ENCODE results near the gene STXBP4.

The STXBP4 gene

DNA sequence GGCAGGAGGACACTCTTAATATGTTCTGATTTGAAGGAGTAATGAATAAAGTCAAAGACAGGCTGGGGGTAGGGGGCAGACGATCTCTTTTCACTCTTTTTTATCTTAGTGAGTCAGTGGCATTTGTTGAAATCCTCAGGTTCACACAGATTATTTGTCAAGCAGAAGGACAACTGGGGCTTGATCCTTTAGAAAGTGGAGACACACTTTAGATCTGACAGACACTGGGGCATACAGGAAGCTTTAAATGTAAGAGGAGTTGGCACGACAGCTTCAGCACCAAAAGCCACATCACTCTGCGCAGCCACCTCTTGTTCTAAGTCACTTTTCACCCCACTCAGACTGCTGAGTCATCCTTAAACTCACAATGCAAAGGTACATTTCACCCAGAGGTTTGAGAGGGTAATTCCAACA lies 121.5 kb downstream of the STXBP4 start:
- H3K4me1 ChIP-seq (ENCODE audit: control insufficient read depth in 1 of 2, insufficient read depth in 2 of 2, low read length in 2 of 2), result no peaks in the 10 kb centered on the region
- no peak overlapping the region for H3K9ac ChIP-seq (ENCODE audit: low read depth in 1 of 2, low read length in 2 of 2)
- no peaks in the 10 kb centered on the region for H3K27me3 ChIP-seq (ENCODE audit: control insufficient read depth in 1 of 2, insufficient read depth in 2 of 2, low read length in 2 of 2)
- no peak overlapping the region for H3K27ac ChIP-seq (ENCODE audit: low read depth, low read length)
- no peaks in the 10 kb centered on the region for H3K9me3 ChIP-seq (ENCODE audit: control insufficient read depth in 1 of 2, low read length in 2 of 2)
- H3K36me3 ChIP-seq (ENCODE audit: control insufficient read depth in 1 of 2, insufficient read depth in 2 of 2, low read length in 2 of 2), result no peaks in the 10 kb centered on the region
- no peak overlapping the region for H3K4me3 ChIP-seq (ENCODE audit: low read depth in 1 of 2, low read length in 2 of 2)

DNA sequence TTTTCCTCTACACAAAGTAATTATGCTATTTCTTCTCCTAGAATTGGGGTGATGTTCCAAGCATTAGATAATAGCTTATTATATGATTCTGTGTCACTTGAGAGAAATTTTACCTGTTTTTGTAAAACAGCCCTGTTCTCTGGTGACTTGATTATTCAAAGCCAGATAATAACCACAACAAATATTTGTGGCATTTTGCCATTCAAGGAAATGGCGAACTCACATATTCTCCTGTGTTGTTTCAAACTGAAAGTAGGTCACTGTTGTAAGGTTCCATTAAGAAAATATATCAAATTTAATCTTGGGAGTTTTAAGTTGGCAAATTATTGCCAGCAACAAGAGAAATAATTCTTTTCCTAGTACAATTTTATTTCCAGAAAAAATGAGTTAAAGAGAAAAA lies 124.8 kb downstream of the STXBP4 start:
- H3K27ac ChIP-seq (ENCODE audit: low read depth, low read length), result no peak overlapping the region
- no peaks in the 10 kb centered on the region for H3K4me1 ChIP-seq (ENCODE audit: control insufficient read depth in 1 of 2, insufficient read depth in 2 of 2, low read length in 2 of 2)
- H3K27me3 ChIP-seq (ENCODE audit: control insufficient read depth in 1 of 2, insufficient read depth in 2 of 2, low read length in 2 of 2), result no peaks in the 10 kb centered on the region
- no peak overlapping the region for H3K4me3 ChIP-seq (ENCODE audit: low read depth in 1 of 2, low read length in 2 of 2)
- H3K36me3 ChIP-seq (ENCODE audit: control insufficient read depth in 1 of 2, insufficient read depth in 2 of 2, low read length in 2 of 2), result no peaks in the 10 kb centered on the region
- no peak overlapping the region for H3K9ac ChIP-seq (ENCODE audit: low read depth in 1 of 2, low read length in 2 of 2)
- H3K9me3 ChIP-seq (ENCODE audit: control insufficient read depth in 1 of 2, low read length in 2 of 2), result no peaks in the 10 kb centered on the region

DNA sequence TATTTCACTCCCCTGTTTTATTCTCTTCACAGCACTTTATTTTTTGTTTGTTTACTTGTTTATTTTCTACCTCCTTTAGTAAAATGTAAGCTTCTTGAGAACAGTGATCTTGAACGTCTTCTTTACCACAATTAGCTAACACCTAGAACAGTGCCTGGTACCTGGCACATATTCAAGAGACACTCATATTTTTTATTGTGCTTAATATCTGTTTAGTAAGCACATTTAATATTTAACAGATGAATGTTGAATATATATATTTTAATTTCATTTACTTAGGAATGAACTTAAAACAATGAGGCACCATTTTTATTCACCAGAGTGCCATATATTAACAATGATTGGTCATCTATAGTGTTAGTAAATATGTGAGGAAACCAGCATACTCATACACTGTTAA lies 130.2 kb downstream of the STXBP4 start:
- H3K4me3 ChIP-seq (ENCODE audit: low read depth in 1 of 2, low read length in 2 of 2), result no peak overlapping the region
- no peaks in the 10 kb centered on the region for H3K4me1 ChIP-seq (ENCODE audit: control insufficient read depth in 1 of 2, insufficient read depth in 2 of 2, low read length in 2 of 2)
- H3K36me3 ChIP-seq (ENCODE audit: control insufficient read depth in 1 of 2, insufficient read depth in 2 of 2, low read length in 2 of 2), result no peaks in the 10 kb centered on the region

DNA sequence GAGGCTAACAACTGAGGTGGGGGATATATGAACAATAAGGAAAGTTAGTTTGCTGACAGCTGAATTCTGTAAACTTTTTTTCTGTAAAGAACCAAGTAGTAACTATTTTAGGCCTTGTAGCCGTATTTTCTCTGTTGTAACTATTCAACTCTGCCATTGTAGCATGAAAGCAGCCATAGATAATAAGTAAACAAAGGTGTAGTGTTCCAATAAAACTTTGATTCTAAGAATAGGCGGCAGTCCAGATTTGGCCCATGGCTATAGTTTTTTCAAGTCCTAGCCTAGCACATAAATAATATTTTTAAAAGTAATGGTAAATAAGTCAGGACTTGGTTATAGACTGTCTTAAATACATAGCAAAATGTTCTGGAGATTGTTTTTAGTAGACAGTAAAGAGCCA lies 142.0 kb downstream of the STXBP4 start:
- H3K27me3 ChIP-seq (ENCODE audit: control insufficient read depth in 1 of 2, insufficient read depth in 2 of 2, low read length in 2 of 2), result no peaks in the 10 kb centered on the region
- no peak overlapping the region for H3K27ac ChIP-seq (ENCODE audit: low read depth, low read length)
- H3K4me1 ChIP-seq (ENCODE audit: control insufficient read depth in 1 of 2, insufficient read depth in 2 of 2, low read length in 2 of 2), result peaks cover 0 to 6% of the 10 kb centered on the region in 2 donors
- no peaks in the 10 kb centered on the region for H3K36me3 ChIP-seq (ENCODE audit: control insufficient read depth in 1 of 2, insufficient read depth in 2 of 2, low read length in 2 of 2)
- no peaks in the 10 kb centered on the region for H3K9me3 ChIP-seq (ENCODE audit: control insufficient read depth in 1 of 2, low read length in 2 of 2)
- H3K4me3 ChIP-seq (ENCODE audit: low read depth in 1 of 2, low read length in 2 of 2), result no peak overlapping the region
- no peak overlapping the region for H3K9ac ChIP-seq (ENCODE audit: low read depth in 1 of 2, low read length in 2 of 2)

More for the DNA sequence above, 130.2 kb downstream of the STXBP4 start:
- Histone ChIP-seq H3K27ac (ENCODE audit: low read depth, low read length) (no peak overlapping the region), H3K27me3 (ENCODE audit: control insufficient read depth in 1 of 2, insufficient read depth in 2 of 2, low read length in 2 of 2) (no peaks in the 10 kb centered on the region), H3K9ac (ENCODE audit: low read depth in 1 of 2, low read length in 2 of 2) (no peak overlapping the region), H3K9me3 (ENCODE audit: control insufficient read depth in 1 of 2, low read length in 2 of 2) (peaks cover 0 to 5% of the 10 kb centered on the region in 2 donors)

DNA sequence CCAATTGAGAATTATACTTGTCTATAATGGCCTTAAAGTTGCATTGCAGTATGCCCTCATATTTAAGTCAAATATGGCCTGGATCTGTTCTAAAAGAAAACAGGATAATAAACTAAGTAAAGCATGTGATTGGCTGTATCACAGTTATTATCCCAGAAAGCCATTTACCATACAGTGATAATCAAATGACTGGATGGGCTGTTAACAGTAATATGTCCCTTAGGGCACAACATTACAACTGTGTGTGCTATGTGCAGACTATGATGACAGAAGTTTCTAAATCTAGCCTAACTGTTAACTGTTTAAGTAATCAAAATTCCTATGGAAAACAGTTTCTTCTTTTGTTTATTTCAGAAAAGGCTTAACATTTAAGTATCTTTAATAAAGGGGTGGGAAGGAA lies 145.7 kb downstream of the STXBP4 start:
- Histone ChIP-seq H3K27ac (ENCODE audit: low read depth, low read length) (no peak overlapping the region), H3K4me1 (ENCODE audit: control insufficient read depth in 1 of 2, insufficient read depth in 2 of 2, low read length in 2 of 2) (peaks cover 0 to 22% of the 10 kb centered on the region in 2 donors), H3K36me3 (ENCODE audit: control insufficient read depth in 1 of 2, insufficient read depth in 2 of 2, low read length in 2 of 2) (no peaks in the 10 kb centered on the region), H3K9me3 (ENCODE audit: control insufficient read depth in 1 of 2, low read length in 2 of 2) (no peaks in the 10 kb centered on the region), H3K27me3 (ENCODE audit: control insufficient read depth in 1 of 2, insufficient read depth in 2 of 2, low read length in 2 of 2) (no peaks in the 10 kb centered on the region), H3K9ac (ENCODE audit: low read depth in 1 of 2, low read length in 2 of 2) (no peak overlapping the region), H3K4me3 (ENCODE audit: low read depth in 1 of 2, low read length in 2 of 2) (no peak overlapping the region)

DNA sequence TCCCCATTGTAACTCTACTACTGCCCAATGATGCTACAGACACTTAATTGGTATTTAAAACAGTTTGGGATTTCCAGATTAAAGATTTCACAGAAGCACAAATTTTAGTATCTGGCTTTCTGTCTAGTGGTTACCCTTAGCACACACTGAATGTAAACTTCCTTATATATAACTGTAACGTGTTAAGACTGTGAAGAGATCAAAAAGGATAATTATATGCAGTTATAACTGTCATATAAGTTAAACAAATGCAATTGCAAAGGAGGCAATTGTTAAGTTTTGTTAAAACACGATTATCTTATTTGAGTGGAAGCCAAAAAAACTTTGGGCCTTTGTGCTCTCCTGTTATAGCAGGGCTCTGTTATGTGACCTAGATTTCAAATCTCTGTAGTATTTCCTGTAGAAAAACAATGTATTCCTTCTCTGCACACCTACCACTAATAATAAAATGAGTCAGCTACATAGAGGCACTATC lies 147.9 kb downstream of the STXBP4 start:
- Histone ChIP-seq H3K4me1 (ENCODE audit: control insufficient read depth in 1 of 2, insufficient read depth in 2 of 2, low read length in 2 of 2) (peaks cover 0 to 22% of the 10 kb centered on the region in 2 donors), H3K9me3 (ENCODE audit: control insufficient read depth in 1 of 2, low read length in 2 of 2) (no peaks in the 10 kb centered on the region), H3K4me3 (ENCODE audit: low read depth in 1 of 2, low read length in 2 of 2) (no peak overlapping the region), H3K9ac (ENCODE audit: low read depth in 1 of 2, low read length in 2 of 2) (no peak overlapping the region), H3K36me3 (ENCODE audit: control insufficient read depth in 1 of 2, insufficient read depth in 2 of 2, low read length in 2 of 2) (no peaks in the 10 kb centered on the region), H3K27me3 (ENCODE audit: control insufficient read depth in 1 of 2, insufficient read depth in 2 of 2, low read length in 2 of 2) (no peaks in the 10 kb centered on the region), H3K27ac (ENCODE audit: low read depth, low read length) (no peak overlapping the region)

DNA sequence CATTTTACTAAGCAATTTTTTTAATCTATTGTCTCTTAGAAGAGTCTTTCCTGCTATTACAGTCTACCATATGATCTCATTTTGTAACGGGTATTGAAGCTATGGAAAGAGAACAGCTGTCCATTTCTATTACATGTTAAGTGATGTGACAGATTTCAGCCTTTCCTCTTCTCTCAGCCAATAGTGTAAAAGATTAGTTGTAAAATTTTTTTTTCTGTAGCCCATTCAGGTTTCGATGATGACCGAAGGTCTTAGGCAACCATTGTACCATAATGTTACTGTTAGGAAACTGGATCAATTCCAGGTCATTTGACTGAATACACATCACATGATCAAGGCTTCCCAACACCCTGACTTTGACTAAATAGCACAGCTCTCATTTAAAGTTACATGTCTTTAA lies 148.6 kb downstream of the STXBP4 start:
- Histone ChIP-seq H3K27ac (ENCODE audit: low read depth, low read length) (no peak overlapping the region), H3K9me3 (ENCODE audit: control insufficient read depth in 1 of 2, low read length in 2 of 2) (no peaks in the 10 kb centered on the region), H3K27me3 (ENCODE audit: control insufficient read depth in 1 of 2, insufficient read depth in 2 of 2, low read length in 2 of 2) (no peaks in the 10 kb centered on the region), H3K4me3 (ENCODE audit: low read depth in 1 of 2, low read length in 2 of 2) (no peak overlapping the region), H3K4me1 (ENCODE audit: control insufficient read depth in 1 of 2, insufficient read depth in 2 of 2, low read length in 2 of 2) (peaks cover 0 to 22% of the 10 kb centered on the region in 2 donors), H3K9ac (ENCODE audit: low read depth in 1 of 2, low read length in 2 of 2) (no peak overlapping the region), H3K36me3 (ENCODE audit: control insufficient read depth in 1 of 2, insufficient read depth in 2 of 2, low read length in 2 of 2) (no peaks in the 10 kb centered on the region)

DNA sequence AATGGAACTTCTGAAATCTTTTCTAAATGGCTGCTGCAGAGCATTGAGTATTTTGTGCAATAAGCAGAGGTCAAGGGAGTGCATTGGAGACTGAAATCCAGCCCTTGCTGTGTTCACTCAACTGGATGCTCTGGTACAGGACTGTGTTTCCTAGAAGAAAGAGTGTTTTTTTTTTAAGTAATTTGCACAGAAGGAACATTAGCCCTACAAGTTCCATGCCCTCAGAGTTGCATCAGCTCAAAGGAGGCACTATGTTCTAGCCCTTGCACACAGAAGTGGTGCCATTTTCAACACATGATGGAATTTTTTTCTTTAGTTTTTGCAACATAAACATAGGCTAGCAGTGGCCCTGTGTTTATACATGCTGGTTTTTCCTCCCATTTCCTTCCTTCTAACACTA lies 152.1 kb downstream of the STXBP4 start:
- H3K36me3 ChIP-seq (ENCODE audit: control insufficient read depth in 1 of 2, insufficient read depth in 2 of 2, low read length in 2 of 2), result no peaks in the 10 kb centered on the region
- no peaks in the 10 kb centered on the region for H3K9me3 ChIP-seq (ENCODE audit: control insufficient read depth in 1 of 2, low read length in 2 of 2)
- H3K27ac ChIP-seq (ENCODE audit: low read depth, low read length), result no peak overlapping the region
- H3K9ac ChIP-seq (ENCODE audit: low read depth in 1 of 2, low read length in 2 of 2), result no peak overlapping the region
- H3K4me3 ChIP-seq (ENCODE audit: low read depth in 1 of 2, low read length in 2 of 2), result no peak overlapping the region
- H3K4me1 ChIP-seq (ENCODE audit: control insufficient read depth in 1 of 2, insufficient read depth in 2 of 2, low read length in 2 of 2), result peaks cover 0 to 16% of the 10 kb centered on the region in 2 donors
- H3K27me3 ChIP-seq (ENCODE audit: control insufficient read depth in 1 of 2, insufficient read depth in 2 of 2, low read length in 2 of 2), result no peaks in the 10 kb centered on the region

DNA sequence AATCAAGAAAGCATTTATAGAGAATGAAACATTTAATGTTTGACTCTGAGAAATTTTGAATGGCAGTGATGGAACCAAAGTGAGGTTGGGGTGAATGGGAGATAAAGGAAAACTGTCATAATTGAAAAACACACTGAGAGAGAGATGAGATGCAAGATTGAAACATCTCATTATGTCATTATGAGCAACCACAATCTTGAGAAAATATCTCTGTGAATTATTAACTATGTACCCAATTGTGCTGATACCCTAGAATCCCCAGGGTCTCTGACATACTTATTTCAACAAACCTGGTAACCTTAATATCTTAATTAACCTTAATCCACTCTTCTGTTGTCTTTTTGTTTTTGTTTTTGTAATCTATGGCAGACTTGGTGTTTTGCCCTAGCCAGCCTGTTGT lies 152.7 kb downstream of the STXBP4 start:
- no peaks in the 10 kb centered on the region for H3K27me3 ChIP-seq (ENCODE audit: control insufficient read depth in 1 of 2, insufficient read depth in 2 of 2, low read length in 2 of 2)
- no peak overlapping the region for H3K27ac ChIP-seq (ENCODE audit: low read depth, low read length)
- peaks cover 0 to 14% of the 10 kb centered on the region in 2 donors for H3K4me1 ChIP-seq (ENCODE audit: control insufficient read depth in 1 of 2, insufficient read depth in 2 of 2, low read length in 2 of 2)
- H3K9me3 ChIP-seq (ENCODE audit: control insufficient read depth in 1 of 2, low read length in 2 of 2), result no peaks in the 10 kb centered on the region
- H3K36me3 ChIP-seq (ENCODE audit: control insufficient read depth in 1 of 2, insufficient read depth in 2 of 2, low read length in 2 of 2), result no peaks in the 10 kb centered on the region
- H3K4me3 ChIP-seq (ENCODE audit: low read depth in 1 of 2, low read length in 2 of 2), result no peak overlapping the region
- H3K9ac ChIP-seq (ENCODE audit: low read depth in 1 of 2, low read length in 2 of 2), result no peak overlapping the region

DNA sequence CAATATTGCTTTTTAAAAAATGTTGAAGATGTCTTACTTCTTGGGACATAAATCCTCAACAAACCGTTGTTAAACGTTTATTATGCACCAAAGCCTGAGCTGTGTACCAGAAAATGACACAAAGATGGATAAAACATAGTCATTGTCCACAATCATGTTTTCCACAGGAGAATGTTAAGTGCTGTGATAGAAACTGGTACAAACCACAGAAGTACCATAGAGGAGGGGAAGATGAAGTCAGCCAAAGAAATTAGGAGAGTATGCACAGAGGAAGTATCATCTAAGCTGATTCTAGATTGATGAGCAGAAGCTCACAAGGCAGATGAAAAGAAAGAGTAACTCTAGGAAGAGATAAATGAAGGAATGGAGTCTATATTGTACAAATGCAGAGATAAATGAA lies 153.5 kb downstream of the STXBP4 start:
- Histone ChIP-seq H3K27me3 (ENCODE audit: control insufficient read depth in 1 of 2, insufficient read depth in 2 of 2, low read length in 2 of 2) (no peaks in the 10 kb centered on the region), H3K4me3 (ENCODE audit: low read depth in 1 of 2, low read length in 2 of 2) (no peak overlapping the region), H3K4me1 (ENCODE audit: control insufficient read depth in 1 of 2, insufficient read depth in 2 of 2, low read length in 2 of 2) (peaks cover 0 to 5% of the 10 kb centered on the region in 2 donors), H3K9me3 (ENCODE audit: control insufficient read depth in 1 of 2, low read length in 2 of 2) (no peaks in the 10 kb centered on the region), H3K27ac (ENCODE audit: low read depth, low read length) (no peak overlapping the region), H3K9ac (ENCODE audit: low read depth in 1 of 2, low read length in 2 of 2) (no peak overlapping the region), H3K36me3 (ENCODE audit: control insufficient read depth in 1 of 2, insufficient read depth in 2 of 2, low read length in 2 of 2) (no peaks in the 10 kb centered on the region)

Measured in duodenal mucosa (tissue), 2 donors.